Fibroblast of lung (primary cell): ENCODE measurements around the gene FMNL2.

ENCODE experiments used
- EZH2 ChIP-seq: IDR thresholded peaks from 2 replicates; pipeline ENCODE4 v1.5.1; 2012; ENCODE audit warnings: low read length, control low read depth, mild to moderate bottlenecking; ENCODE audit errors: missing control alignments
- TF ChIP-seq, protein P1 (sequence below), 2 donors: IDR thresholded peaks in 1 of 2; conservative IDR thresholded peaks in 1 of 2; 1 replicate in 1 of 2; 2 replicates in 1 of 2; pipeline ENCODE4 v1.5.1; 2011 to 2012; ENCODE audit warnings: low read length in 2 of 2, control low read depth in 1 of 2, inconsistent platforms in 1 of 2, low read depth in 1 of 2, mild to moderate bottlenecking in 1 of 2

DNA sequence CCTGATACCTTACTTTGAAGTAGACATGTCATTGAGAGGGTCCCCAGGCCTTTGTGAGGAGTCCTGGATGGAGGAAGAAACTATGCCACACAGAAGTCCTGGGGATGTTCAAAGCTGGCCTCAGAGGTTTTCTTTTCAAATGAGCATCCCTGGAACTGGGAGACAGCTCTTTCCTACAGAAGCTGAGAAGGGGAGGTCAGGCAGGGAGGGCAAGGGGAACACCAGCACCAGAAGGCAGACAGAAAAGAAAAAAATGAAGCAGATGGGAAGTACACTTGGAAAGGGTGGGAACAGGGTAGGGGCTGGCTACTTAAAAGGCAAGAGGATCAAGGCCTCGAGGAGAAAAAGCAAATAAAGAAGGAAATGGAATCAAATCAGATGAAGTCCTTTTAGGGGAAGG, 120.0 kb downstream of the FMNL2 start:
- TF ChIP-seq, protein P1, sequence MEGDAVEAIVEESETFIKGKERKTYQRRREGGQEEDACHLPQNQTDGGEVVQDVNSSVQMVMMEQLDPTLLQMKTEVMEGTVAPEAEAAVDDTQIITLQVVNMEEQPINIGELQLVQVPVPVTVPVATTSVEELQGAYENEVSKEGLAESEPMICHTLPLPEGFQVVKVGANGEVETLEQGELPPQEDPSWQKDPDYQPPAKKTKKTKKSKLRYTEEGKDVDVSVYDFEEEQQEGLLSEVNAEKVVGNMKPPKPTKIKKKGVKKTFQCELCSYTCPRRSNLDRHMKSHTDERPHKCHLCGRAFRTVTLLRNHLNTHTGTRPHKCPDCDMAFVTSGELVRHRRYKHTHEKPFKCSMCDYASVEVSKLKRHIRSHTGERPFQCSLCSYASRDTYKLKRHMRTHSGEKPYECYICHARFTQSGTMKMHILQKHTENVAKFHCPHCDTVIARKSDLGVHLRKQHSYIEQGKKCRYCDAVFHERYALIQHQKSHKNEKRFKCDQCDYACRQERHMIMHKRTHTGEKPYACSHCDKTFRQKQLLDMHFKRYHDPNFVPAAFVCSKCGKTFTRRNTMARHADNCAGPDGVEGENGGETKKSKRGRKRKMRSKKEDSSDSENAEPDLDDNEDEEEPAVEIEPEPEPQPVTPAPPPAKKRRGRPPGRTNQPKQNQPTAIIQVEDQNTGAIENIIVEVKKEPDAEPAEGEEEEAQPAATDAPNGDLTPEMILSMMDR (conservative IDR thresholded peaks at IDR 0.05 in 1 of 2, IDR thresholded peaks at IDR 0.05 in 1 of 2; ENCODE audit: low read depth in 1 of 2, low read length in 2 of 2), result no peak
- no peak for TF ChIP-seq EZH2
